ENCODE measurements around the gene KLKB1. TPM values are rescaled to one million over a fixed set of nuclear protein-coding genes. Genes with fewer than 3 reads are reported as not detected.

KLKB1 gene
- total and polyA plus RNA-seq, 4 donors: 0.23 to 0.94 (median 0.49) TPM

DNA sequence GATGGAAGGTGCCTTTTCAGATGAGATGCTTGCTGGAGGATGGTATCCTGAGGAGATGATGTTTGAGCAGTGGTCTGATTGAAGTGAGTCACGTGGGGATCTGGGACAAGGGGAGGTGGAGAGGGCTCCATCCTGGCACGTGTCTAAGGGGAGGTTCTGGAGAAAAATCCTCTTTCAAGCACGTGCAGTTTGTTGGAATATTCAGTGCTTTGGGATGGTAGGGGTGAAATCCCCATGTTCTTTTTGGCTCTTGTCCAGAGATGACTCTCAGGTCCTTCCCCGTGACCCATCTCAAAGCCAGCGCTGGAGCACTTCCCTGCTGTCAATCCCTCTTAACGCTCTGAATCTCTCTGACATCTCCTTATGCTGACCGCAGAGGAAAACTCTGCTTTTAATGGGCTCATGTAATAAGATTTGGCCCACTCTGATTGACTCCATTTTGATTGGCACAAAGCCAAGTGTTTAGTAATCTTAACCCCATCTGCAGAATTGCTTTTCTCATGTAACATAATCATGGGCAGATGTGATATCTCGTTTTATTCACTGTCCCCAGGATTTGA is 10.8 kb upstream of the KLKB1 start:
- TF ChIP-seq, protein P1, sequence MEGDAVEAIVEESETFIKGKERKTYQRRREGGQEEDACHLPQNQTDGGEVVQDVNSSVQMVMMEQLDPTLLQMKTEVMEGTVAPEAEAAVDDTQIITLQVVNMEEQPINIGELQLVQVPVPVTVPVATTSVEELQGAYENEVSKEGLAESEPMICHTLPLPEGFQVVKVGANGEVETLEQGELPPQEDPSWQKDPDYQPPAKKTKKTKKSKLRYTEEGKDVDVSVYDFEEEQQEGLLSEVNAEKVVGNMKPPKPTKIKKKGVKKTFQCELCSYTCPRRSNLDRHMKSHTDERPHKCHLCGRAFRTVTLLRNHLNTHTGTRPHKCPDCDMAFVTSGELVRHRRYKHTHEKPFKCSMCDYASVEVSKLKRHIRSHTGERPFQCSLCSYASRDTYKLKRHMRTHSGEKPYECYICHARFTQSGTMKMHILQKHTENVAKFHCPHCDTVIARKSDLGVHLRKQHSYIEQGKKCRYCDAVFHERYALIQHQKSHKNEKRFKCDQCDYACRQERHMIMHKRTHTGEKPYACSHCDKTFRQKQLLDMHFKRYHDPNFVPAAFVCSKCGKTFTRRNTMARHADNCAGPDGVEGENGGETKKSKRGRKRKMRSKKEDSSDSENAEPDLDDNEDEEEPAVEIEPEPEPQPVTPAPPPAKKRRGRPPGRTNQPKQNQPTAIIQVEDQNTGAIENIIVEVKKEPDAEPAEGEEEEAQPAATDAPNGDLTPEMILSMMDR (IDR thresholded peaks at IDR 0.05; ENCODE audit: control extremely low read depth, extremely low read depth): no peak
- no peaks in the 10 kb centered on the region for H3K9me3 ChIP-seq (ENCODE audit: control insufficient read depth in 4 of 4, insufficient read depth in 3 of 4, low read length in 3 of 4)

DNA sequence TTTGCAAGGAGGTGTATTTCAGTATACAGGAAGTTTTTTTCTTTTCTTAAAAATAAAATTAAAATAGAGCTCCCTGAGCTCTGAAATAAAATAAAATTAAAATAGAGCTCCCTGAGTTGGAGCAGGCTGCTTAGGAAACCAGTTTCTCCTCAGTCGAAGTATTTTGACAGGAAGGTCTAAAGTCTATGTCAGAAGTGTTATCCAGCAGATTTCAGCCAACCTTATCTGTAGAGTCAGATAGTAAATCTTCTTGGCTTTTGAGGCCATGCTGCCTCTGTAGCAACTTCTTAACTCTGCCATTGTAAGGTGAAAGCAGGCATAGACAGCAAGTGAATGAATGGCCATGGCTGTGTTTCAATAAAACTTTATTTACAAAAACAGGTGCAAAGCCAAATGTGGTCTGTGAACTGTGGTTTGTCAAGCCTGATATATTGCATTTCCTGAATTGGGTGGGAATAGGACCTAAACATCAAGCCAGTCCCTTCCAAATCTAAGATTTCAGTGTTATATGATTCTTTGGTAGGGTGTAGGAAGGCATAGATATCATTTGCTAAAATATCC is 9.5 kb upstream of the KLKB1 start:
- ATAC-seq (ENCODE audit: insufficient read depth, low FRiP score) (no peak), DNase-seq (no peak)
- H3K27me3 ChIP-seq (ENCODE audit: control insufficient read depth in 3 of 3, insufficient read depth in 3 of 3, low read length in 2 of 3): no peaks in the 10 kb centered on the region
- peaks cover 0 to 6% (median 0%) of the 10 kb centered on the region in 5 donors for H3K4me1 ChIP-seq (ENCODE audit: control insufficient read depth in 5 of 5, insufficient read depth in 5 of 5, low read length in 5 of 5)
- no peaks in the 10 kb centered on the region for H3K9me3 ChIP-seq (ENCODE audit: control insufficient read depth in 4 of 4, insufficient read depth in 3 of 4, low read length in 3 of 4)
- no peak overlapping the region for H3K27ac ChIP-seq (ENCODE audit: low read depth in 1 of 2, low read length in 1 of 2)
- H3K36me3 ChIP-seq (ENCODE audit: control insufficient read depth in 4 of 4, insufficient read depth in 4 of 4, low read length in 4 of 4): no peaks in the 10 kb centered on the region
- TF ChIP-seq, protein P1 (IDR thresholded peaks at IDR 0.05; ENCODE audit: control extremely low read depth, extremely low read depth): no peak
- H3K4me3 ChIP-seq: no peak overlapping the region
- H3K9ac ChIP-seq (ENCODE audit: insufficient read depth in 1 of 2, low read length in 2 of 2): no peak overlapping the region
- 61 to 71% methylated on average over 1 of the region's 1 CpG for WGBS, 2 donors

More for the DNA sequence above, 10.8 kb upstream of the KLKB1 start:
- peak in 2 of 3 donors; percentile 44 for DNase-seq
- no peaks in the 10 kb centered on the region for H3K36me3 ChIP-seq (ENCODE audit: control insufficient read depth in 4 of 4, insufficient read depth in 4 of 4, low read length in 4 of 4)
- no peak for ATAC-seq (ENCODE audit: insufficient read depth, low FRiP score)
- peaks cover 0 to 6% (median 0%) of the 10 kb centered on the region in 5 donors for H3K4me1 ChIP-seq (ENCODE audit: control insufficient read depth in 5 of 5, insufficient read depth in 5 of 5, low read length in 5 of 5)
- no peaks in the 10 kb centered on the region for H3K27me3 ChIP-seq (ENCODE audit: control insufficient read depth in 3 of 3, insufficient read depth in 3 of 3, low read length in 2 of 3)
- H3K4me3 ChIP-seq: no peak overlapping the region
- WGBS, 2 donors: 70 to 72% methylated on average over 8 of the region's 8 CpGs
- H3K27ac ChIP-seq (ENCODE audit: low read depth in 1 of 2, low read length in 1 of 2): no peak overlapping the region
- no peak overlapping the region for H3K9ac ChIP-seq (ENCODE audit: insufficient read depth in 1 of 2, low read length in 2 of 2)

DNA sequence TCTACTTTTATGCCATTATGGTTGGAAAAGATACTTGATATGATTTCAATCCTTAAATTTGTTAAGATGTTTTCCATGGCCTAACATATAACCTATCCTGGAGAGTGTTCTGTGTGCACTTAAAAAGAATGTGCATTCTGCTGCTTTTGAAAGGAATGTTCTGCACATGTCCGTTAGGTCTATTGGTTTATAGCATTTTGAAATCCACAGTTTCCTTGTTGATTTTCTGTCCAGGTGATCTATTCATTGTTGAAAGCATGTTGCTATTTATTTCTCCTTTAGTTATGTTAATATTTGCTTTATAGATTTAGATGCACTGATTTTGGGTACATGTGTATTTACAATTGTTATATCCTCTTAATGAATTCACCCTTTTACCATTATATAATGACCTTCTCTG is 5.7 kb upstream of the KLKB1 start:
- Histone ChIP-seq H3K27ac (ENCODE audit: low read depth in 1 of 2, low read length in 1 of 2) (no peak overlapping the region), H3K27me3 (ENCODE audit: control insufficient read depth in 3 of 3, insufficient read depth in 3 of 3, low read length in 2 of 3) (no peaks in the 10 kb centered on the region), H3K9ac (ENCODE audit: insufficient read depth in 1 of 2, low read length in 2 of 2) (no peak overlapping the region), H3K36me3 (ENCODE audit: control insufficient read depth in 4 of 4, insufficient read depth in 4 of 4, low read length in 4 of 4) (no peaks in the 10 kb centered on the region), H3K4me1 (ENCODE audit: control insufficient read depth in 5 of 5, insufficient read depth in 5 of 5, low read length in 5 of 5) (peaks cover 0 to 6% (median 0%) of the 10 kb centered on the region in 5 donors), H3K4me3 (no peak overlapping the region), H3K9me3 (ENCODE audit: control insufficient read depth in 4 of 4, insufficient read depth in 3 of 4, low read length in 3 of 4) (peaks cover 0 to 6% (median 2%) of the 10 kb centered on the region in 4 donors)
- DNase-seq (no peak), ATAC-seq (ENCODE audit: insufficient read depth, low FRiP score) (no peak)
- TF ChIP-seq, protein P1 (IDR thresholded peaks at IDR 0.05; ENCODE audit: control extremely low read depth, extremely low read depth): no peak
- WGBS, 2 donors: 83 to 96% methylated on average over 1 of the region's 1 CpG
